ENCODE data around the gene AGFG2.

The AGFG2 gene

GRCh38 chr7:100576384-100576993, 37.5 kb downstream of the AGFG2 start:
- Histone ChIP-seq H3K4me1 (ENCODE audit: control insufficient read depth in 1 of 2, insufficient read depth in 1 of 2, low read depth in 1 of 2, low read length in 1 of 2) (peaks cover 3 to 8% of the 10 kb centered on the region in 2 experiments), H3K9me3 (no peaks in the 10 kb centered on the region)

DNA sequence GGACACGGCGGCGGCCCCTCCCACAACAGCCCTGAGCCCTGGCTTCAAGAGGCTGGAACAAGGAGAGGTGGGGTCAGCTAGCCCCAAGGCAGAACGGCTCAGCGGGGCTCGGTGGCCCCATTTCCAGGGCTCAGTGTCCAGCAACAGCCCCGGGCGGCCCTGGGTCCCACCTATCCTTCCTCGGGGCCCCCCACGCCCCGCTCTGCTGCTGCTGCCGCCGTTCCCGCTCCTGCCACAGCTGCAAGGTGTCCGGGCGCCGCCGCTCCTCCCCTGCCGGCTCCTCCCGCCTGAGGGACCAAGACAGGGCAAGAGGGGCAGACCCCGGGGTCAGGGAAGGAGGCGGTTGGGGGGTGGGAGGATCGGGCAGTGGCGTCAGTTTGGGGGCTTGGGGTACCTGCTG, 38.1 kb downstream of the AGFG2 start:
- Histone ChIP-seq H3K9me3 (no peaks in the 10 kb centered on the region), H3K36me3 (peaks cover 100% of the 10 kb centered on the region), H3K4me3 (ENCODE audit: low read depth in 1 of 2, low read length in 1 of 2) (no peak overlapping the region), H3K27ac (no peak overlapping the region), H3K27me3 (peaks cover 13% of the 10 kb centered on the region), H3K4me1 (ENCODE audit: control insufficient read depth in 1 of 2, insufficient read depth in 1 of 2, low read depth in 1 of 2, low read length in 1 of 2) (peaks cover 4 to 7% of the 10 kb centered on the region in 2 experiments)
- TF ChIP-seq, protein P1, sequence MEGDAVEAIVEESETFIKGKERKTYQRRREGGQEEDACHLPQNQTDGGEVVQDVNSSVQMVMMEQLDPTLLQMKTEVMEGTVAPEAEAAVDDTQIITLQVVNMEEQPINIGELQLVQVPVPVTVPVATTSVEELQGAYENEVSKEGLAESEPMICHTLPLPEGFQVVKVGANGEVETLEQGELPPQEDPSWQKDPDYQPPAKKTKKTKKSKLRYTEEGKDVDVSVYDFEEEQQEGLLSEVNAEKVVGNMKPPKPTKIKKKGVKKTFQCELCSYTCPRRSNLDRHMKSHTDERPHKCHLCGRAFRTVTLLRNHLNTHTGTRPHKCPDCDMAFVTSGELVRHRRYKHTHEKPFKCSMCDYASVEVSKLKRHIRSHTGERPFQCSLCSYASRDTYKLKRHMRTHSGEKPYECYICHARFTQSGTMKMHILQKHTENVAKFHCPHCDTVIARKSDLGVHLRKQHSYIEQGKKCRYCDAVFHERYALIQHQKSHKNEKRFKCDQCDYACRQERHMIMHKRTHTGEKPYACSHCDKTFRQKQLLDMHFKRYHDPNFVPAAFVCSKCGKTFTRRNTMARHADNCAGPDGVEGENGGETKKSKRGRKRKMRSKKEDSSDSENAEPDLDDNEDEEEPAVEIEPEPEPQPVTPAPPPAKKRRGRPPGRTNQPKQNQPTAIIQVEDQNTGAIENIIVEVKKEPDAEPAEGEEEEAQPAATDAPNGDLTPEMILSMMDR (IDR thresholded peaks at IDR 0.05) = no peak

More at GRCh38 chr7:100576384-100576993, 37.5 kb downstream of the AGFG2 start:
- Histone ChIP-seq H3K36me3 (peaks cover 100% of the 10 kb centered on the region), H3K4me3 (ENCODE audit: low read depth in 1 of 2, low read length in 1 of 2) (no peak overlapping the region), H3K27ac (no peak overlapping the region), H3K27me3 (peaks cover 19% of the 10 kb centered on the region)
- TF ChIP-seq, protein P1 (IDR thresholded peaks at IDR 0.05) = no peak

- Histone ChIP-seq H3K4me1 (ENCODE audit: control insufficient read depth in 1 of 2, insufficient read depth in 1 of 2, low read depth in 1 of 2, low read length in 1 of 2) (peaks cover 7 to 11% of the 10 kb centered on the region in 2 experiments), H3K4me3 (ENCODE audit: low read depth in 1 of 2, low read length in 1 of 2) (no peak overlapping the region), H3K36me3 (peaks cover 100% of the 10 kb centered on the region), H3K27ac (no peak overlapping the region), H3K9me3 (no peaks in the 10 kb centered on the region), H3K27me3 (peaks cover 9% of the 10 kb centered on the region)
- TF ChIP-seq, protein P1 (IDR thresholded peaks at IDR 0.05) = no peak
These were observed 38.5 kb downstream of the AGFG2 start for GRCh38 chr7:100577507-100577906.

DNA sequence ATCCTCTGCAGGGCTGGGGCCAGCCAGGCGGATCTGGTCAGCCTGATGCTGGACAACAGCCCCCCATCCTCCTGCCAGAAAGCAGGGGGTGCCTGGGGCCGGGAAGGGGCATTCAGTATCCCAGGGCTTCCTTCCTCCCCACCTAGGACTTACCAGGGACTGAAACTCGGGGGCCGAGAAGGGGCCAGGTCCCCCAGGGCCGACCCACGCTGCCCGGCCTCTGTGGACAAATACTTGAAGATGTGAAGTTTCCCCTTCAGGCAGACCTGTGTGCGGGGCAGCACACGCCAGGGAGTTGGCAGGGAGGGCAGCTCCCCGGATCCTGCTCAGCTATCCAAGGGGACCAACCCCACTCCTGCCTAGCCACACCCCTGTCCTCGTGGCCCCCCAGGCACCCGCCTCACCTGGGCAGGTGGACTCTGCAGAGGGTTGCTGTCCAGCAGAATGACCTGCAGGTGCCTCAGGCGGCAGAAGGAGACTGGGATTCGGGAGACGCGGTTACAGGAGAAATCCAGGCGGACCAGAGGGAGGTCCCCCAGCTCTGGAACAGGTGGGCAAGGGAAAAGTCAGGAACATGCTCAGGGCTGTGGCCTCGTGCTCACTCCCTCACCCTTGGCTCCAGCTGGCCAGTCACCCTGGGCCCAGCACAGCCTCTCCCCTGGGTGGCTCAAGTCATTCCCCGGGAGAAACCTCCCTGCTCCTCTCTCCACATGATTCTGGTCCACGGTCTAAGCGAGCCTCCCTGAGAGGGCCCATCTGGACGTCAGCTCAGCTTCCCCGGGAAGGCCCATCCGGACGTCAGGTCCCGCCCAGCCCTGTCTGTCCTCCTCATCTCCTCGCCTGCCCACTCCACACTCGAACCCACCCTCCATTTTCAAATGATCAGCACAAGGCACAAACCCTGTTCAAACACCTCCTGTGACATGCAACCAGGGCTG, 39.5 kb downstream of the AGFG2 start:
- Histone ChIP-seq H3K27me3 (no peaks in the 10 kb centered on the region), H3K4me3 (ENCODE audit: low read depth in 1 of 2, low read length in 1 of 2) (no peak overlapping the region), H3K4me1 (ENCODE audit: control insufficient read depth in 1 of 2, insufficient read depth in 1 of 2, low read depth in 1 of 2, low read length in 1 of 2) (peaks cover 17 to 21% of the 10 kb centered on the region in 2 experiments), H3K36me3 (peaks cover 91% of the 10 kb centered on the region), H3K9me3 (no peaks in the 10 kb centered on the region), H3K27ac (no peak overlapping the region)
- TF ChIP-seq, protein P1 (IDR thresholded peaks at IDR 0.05) = no peak

DNA sequence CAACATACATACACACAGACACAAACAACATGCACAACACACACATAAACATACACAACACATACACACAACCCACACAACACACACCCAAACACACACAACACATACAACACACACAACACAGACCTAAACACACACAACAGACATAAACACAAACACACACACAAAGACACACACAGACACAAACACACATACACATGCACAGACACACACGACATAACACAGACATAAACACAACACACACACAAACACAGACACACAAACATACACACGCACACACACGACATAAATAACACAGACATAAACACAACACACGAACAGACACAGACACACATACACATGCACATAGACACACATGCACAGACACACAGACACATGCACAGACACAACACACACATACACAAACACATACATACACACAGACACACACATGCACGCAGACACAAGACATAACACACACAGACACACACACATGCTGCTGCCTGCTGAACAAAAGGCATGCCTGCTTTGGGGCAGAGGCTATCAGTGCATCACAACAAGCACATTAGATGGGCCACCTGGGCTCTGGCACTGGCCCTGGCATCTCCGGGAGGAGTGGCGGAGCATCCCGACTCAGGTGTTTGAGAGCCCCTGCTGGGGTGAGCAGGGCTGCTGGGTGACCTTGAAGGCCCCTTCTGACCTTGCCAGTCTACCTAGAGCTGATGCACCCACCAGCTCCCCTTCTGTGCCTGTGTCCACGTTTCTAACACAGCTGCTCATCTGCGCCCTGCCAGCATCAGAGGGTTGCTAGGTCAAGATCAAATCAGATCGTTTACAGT, 41.7 kb downstream of the AGFG2 start:
- no peaks in the 10 kb centered on the region for H3K9me3 ChIP-seq
- TF ChIP-seq, protein P1 (IDR thresholded peaks at IDR 0.05) = no peak
- H3K36me3 ChIP-seq = peaks cover 69% of the 10 kb centered on the region
- peaks cover 21 to 38% of the 10 kb centered on the region in 2 experiments for H3K4me1 ChIP-seq (ENCODE audit: control insufficient read depth in 1 of 2, insufficient read depth in 1 of 2, low read depth in 1 of 2, low read length in 1 of 2)
- H3K27ac ChIP-seq = peak overlapping the region; percentile 15
- no peak overlapping the region for H3K4me3 ChIP-seq (ENCODE audit: low read depth in 1 of 2, low read length in 1 of 2)
- no peaks in the 10 kb centered on the region for H3K27me3 ChIP-seq
